MG63 (cell line): Measurements from ENCODE around the gene PXMP4. TPM values are rescaled to one million over a fixed set of nuclear protein-coding genes. Genes with fewer than 3 reads are reported as not detected.
"Not testable (repeated sequence)": the region's sequence is repeated elsewhere in the genome, so short reads cannot be mapped to it uniquely, and the experiment has no call there.

Experiments used
- DNase-seq: peaks from one replicate; pipeline ENCODE4 v3.0.0-alpha.2; 2020
- H3K27me3 ChIP-seq: fragments of 250-450 bp; sonication (Bioruptor Pico); 2 replicates; pipeline ENCODE4 v1.5.1; 2020; ENCODE audit warnings: mild to moderate bottlenecking, moderate library complexity
- H3K36me3 ChIP-seq: fragments of 250-450 bp; sonication (Bioruptor Pico); 2 replicates; pipeline ENCODE4 v1.5.1; 2020; ENCODE audit warnings: mild to moderate bottlenecking, moderate library complexity
- H3K4me3 ChIP-seq: fragments of 250-450 bp; sonication (Bioruptor Pico); 2 replicates; pipeline ENCODE4 v1.5.1; 2020; ENCODE audit warnings: mild to moderate bottlenecking, moderate library complexity
- H3K9me3 ChIP-seq: fragments of 250-450 bp; sonication (Bioruptor Pico); 2 replicates; pipeline ENCODE4 v1.5.1; 2020; ENCODE audit warnings: mild to moderate bottlenecking, moderate library complexity
- total RNA-seq: library from RNA; depleted of rRNA; stranded (reverse); fragments of >200 nt; shearing (Covaris generic); gene quantifications from 2 replicates; pipeline ENCODE4 v1.2.3, GENCODE V29; 2014; ENCODE audit warnings: low replicate concordance

PXMP4 gene
- total RNA-seq, 1 experiment from 2014 or later, result 2.7 TPM

DNA sequence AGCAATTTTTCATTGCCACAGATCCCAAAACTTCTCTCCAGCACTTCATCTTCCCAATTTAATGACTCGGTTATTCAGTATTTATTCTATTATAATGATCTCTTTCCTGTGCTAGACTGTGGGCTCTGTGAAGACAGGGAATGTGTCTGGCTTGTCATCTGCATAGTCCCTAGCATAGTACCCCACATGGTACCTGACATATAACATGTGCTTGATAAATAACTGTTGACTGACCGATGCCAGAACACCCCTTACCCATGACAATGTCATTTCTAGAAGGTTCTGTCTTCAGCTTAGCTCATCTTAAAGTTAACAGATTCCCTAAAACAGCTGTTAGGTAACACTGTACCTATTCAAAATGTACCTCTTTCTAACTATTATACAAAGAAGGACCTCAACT, 3.6 kb downstream of the PXMP4 start:
- H3K36me3 ChIP-seq, result no peaks in the 10 kb centered on the region
- no peaks in the 10 kb centered on the region for H3K9me3 ChIP-seq
- no peaks in the 10 kb centered on the region for H3K27me3 ChIP-seq
- no peak overlapping the region for H3K4me3 ChIP-seq
- no peak for DNase-seq

- Histone ChIP-seq H3K36me3 (no peaks in the 10 kb centered on the region), H3K9me3 (no peaks in the 10 kb centered on the region), H3K27me3 (no peaks in the 10 kb centered on the region), H3K4me3 (no peak overlapping the region)
- DNase-seq, result no peak
Observed at GRCh38 chr20:33713865-33714367, 6.2 kb downstream of the PXMP4 start.

- no peaks in the 10 kb centered on the region for H3K9me3 ChIP-seq
- no peak overlapping the region for H3K4me3 ChIP-seq
- H3K27me3 ChIP-seq, result no peaks in the 10 kb centered on the region
- no peaks in the 10 kb centered on the region for H3K36me3 ChIP-seq
- no peak for DNase-seq
Observed at GRCh38 chr20:33711446-33711738, 8.7 kb downstream of the PXMP4 start.

DNA sequence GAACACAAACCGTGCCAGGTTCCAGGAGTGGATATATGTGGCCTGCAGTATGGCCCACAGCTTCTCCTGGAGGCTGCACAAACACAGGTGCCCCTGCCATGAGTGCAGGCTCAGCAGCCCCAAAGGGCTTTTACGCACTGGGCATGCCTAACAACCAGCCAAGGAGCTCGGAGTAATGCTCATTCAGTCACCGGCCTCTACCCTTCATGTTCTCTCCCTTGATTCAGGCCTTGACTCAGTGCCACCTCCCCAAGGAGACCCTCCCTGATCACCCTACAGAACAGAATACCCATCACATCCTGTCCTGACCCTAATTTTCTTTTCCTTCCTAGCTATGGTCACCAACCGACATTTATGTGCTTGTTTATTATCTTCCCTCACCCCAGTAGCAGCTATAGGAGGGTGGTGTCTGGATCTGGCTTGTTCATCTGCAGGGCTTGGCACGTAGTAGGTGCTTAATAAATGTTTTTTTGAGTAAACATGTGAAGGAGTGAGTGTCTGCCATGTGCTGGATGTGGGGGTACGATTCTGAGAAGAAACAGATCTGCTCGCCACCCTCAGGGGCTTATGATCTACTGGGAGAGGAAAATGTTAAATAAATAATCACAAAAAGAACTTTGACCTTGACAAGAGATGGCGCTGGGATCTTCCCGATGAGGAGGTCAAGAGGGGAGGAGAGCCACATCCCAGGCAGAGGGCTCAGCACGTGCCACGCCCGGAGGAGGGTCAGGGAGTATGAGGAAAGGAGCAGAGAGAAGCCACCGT, 9.2 kb downstream of the PXMP4 start:
- H3K4me3 ChIP-seq, result no peak overlapping the region
- no peaks in the 10 kb centered on the region for H3K36me3 ChIP-seq
- no peaks in the 10 kb centered on the region for H3K27me3 ChIP-seq
- no peak for DNase-seq
- no peaks in the 10 kb centered on the region for H3K9me3 ChIP-seq

DNA sequence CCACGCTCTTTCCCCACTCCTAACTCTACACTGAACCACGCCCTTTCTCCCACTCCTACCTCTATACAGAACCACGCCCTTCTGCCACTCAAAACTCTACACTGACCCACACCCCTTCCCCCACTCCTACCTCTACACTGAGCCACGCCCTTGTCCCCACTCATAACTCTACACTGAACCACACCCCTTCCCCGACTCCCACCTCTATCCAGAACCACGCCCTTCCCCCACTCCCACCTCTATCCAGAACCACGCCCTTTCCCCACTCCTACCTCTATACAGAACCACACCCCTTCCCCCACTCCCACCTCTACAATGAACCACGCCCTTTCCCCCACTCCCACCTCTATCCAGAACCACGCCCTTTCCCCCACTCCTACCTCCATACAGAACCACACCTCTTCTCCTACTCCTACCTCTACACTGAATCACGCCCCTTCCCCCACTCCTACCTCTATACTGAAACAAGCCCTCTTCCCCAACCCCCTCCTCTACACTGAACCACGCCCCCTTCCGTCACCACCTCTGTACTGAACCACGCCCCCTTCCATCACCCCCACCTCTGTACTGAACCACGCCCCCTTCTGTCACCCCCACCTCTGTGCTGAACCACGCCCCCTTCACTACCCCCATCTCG, 10.1 kb downstream of the PXMP4 start:
- H3K4me3 ChIP-seq, result no peak overlapping the region
- no peaks in the 10 kb centered on the region for H3K9me3 ChIP-seq
- H3K27me3 ChIP-seq, result no peaks in the 10 kb centered on the region
- no peaks in the 10 kb centered on the region for H3K36me3 ChIP-seq
- DNase-seq, result no peak

DNA sequence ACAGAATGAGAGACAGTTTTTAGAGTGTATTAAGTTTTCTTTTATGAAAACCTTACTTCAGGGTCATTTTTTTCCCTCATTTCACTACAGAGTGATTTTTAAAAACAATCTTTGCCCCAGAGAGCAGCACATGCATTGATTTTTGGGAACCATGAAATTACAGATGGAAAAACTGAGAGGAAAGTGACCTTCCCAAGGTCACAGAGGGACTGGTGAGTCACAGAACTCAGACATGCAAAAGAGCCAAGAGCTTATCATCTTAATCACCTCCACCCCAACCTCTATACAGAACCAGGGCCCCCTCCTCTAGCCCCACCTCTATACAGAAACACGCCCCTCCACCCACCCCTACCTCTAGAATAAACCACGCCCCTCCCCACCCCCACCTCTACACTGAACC, 10.7 kb downstream of the PXMP4 start:
- DNase-seq, result no peak
- no peaks in the 10 kb centered on the region for H3K27me3 ChIP-seq
- no peaks in the 10 kb centered on the region for H3K36me3 ChIP-seq
- no peaks in the 10 kb centered on the region for H3K9me3 ChIP-seq
- H3K4me3 ChIP-seq, result no peak overlapping the region

DNA sequence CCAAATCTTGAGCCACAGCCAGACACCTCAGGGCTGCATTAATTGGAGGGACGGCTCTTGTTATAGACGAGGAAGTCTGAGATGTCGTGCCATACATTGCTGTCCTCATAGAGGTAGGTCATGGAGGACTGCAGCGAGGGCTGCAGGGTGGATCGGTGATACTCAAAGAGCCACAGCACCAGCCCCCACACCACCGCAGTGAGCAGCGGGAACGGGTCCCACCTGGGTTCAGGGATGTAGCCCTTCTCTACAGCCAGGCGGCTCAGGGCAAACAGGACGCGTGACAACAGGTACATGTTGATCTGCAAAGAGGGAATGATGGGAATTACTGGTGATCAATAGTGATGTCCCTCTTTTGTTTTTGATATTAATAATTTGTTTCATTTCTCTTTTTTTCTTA, 12.4 kb downstream of the PXMP4 start:
- Histone ChIP-seq H3K27me3 (no peaks in the 10 kb centered on the region), H3K9me3 (no peaks in the 10 kb centered on the region), H3K4me3 (no peak overlapping the region), H3K36me3 (no peaks in the 10 kb centered on the region)
- no peak for DNase-seq

DNA sequence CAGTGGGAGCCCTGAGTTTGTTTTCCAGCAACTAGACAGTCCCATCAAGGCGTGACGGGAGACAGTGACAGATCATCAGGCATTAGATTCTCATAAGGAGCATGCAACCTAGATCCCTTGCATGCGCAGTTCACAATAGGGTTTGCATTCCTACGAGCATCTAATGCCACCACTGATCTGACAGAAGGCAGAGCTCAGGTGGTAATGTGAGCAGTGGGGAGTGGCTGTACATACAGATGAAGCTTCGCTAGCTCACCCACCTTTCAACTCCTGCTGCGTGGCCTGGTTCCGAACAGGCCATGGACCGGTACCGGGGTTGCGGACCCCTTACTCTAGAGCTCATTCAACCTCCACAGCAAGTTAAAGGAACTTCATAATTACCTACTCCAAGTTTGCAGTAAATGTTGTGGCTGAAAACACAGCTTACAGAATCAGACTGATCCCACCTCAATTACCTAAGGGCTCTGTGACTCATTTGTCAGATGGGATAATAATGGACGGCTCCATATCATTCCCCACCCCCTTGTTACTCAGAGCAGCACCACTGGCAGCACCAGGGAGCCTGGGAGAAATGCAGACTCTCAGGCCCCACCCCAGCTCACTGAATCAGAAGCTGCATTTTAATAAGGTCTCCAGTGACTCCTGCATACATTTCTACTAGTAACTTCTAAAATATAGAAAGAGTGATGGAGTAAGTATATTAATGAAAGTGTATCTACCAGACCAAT, 15.7 kb downstream of the PXMP4 start:
- Histone ChIP-seq H3K9me3 (no peaks in the 10 kb centered on the region), H3K27me3 (no peaks in the 10 kb centered on the region), H3K36me3 (no peaks in the 10 kb centered on the region), H3K4me3 (no peak overlapping the region)
- no peak for DNase-seq

DNA sequence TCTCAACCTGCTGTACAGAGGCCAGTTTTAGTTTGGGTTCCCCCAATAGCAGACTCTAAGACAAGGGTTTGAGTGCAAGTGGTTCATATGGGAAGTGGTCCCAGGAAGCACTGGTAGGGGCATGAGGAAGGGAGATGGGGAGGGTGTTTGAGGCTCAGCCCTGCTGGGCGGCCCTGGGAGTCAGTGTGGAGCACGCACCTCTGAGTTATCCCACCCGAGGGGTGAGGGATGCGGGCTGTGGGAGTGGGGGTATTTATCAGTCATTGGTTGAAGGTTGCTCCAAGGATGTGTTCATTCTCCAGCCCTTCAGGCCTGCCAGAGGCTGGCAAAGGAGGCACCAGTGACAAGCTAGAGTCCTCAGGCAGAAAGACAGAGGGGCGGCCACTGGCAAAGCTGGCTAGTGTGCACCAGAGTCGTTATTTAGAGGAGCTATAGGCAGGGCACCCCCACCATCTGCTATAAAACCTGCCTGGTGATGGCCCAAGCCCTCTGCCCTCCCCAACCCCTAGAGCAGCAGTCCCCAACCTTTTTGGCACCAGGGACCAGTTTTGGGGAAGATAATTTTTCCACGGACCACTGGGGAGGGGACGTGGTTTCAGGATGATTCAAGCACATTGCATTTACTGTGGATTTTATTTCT, 16.5 kb downstream of the PXMP4 start:
- no peaks in the 10 kb centered on the region for H3K36me3 ChIP-seq
- DNase-seq, result no peak
- no peaks in the 10 kb centered on the region for H3K27me3 ChIP-seq
- H3K9me3 ChIP-seq, result no peaks in the 10 kb centered on the region
- H3K4me3 ChIP-seq, result no peak overlapping the region

GRCh38 chr20:33702861-33703260, 17.2 kb downstream of the PXMP4 start:
- no peak for DNase-seq
- Histone ChIP-seq H3K36me3 (no peaks in the 10 kb centered on the region), H3K27me3 (no peaks in the 10 kb centered on the region)

GRCh38 chr20:33701629-33702450, 18.3 kb downstream of the PXMP4 start:
- H3K9me3 ChIP-seq, result no peaks in the 10 kb centered on the region
- DNase-seq, result no peak

More at GRCh38 chr20:33702861-33703260, 17.2 kb downstream of the PXMP4 start:
- H3K4me3 ChIP-seq, result no peak overlapping the region
- no peaks in the 10 kb centered on the region for H3K9me3 ChIP-seq

GRCh38 chr20:33700696-33701441, 19.2 kb downstream of the PXMP4 start:
- H3K27me3 ChIP-seq, DNase-seq, H3K36me3 ChIP-seq, H3K9me3 ChIP-seq, H3K4me3 ChIP-seq: not testable (repeated sequence)

More at GRCh38 chr20:33701629-33702450, 18.3 kb downstream of the PXMP4 start:
- H3K27me3 ChIP-seq, result no peaks in the 10 kb centered on the region
- H3K4me3 ChIP-seq, result no peak overlapping the region
- no peaks in the 10 kb centered on the region for H3K36me3 ChIP-seq

GRCh38 chr20:33698966-33699365, 21.1 kb downstream of the PXMP4 start:
- H3K27me3 ChIP-seq, H3K9me3 ChIP-seq, H3K4me3 ChIP-seq, H3K36me3 ChIP-seq, DNase-seq: not testable (repeated sequence)

DNA sequence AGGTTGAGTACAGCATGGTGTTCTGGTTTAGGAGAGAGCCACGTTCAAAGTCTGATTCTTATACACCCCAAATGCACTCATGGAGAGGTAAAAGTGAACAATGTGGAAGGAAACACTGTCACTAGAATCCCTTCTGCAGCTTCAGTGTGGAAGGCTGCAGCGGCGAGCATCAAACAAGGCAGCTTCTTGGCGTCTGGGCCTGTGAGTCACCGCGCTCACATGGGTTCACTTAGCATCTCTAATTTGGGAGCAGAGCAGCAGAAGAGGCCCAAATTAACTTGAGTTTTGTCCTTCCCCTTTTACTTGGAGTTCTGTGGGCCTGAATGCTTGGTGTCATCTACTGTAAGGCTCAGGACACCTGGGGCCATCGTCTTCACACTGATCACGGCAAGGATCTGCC, 23.0 kb downstream of the PXMP4 start:
- no peaks in the 10 kb centered on the region for H3K9me3 ChIP-seq
- DNase-seq, result peak; percentile 74
- H3K36me3 ChIP-seq, result no peaks in the 10 kb centered on the region
- H3K4me3 ChIP-seq, result no peak overlapping the region
- no peaks in the 10 kb centered on the region for H3K27me3 ChIP-seq

DNA sequence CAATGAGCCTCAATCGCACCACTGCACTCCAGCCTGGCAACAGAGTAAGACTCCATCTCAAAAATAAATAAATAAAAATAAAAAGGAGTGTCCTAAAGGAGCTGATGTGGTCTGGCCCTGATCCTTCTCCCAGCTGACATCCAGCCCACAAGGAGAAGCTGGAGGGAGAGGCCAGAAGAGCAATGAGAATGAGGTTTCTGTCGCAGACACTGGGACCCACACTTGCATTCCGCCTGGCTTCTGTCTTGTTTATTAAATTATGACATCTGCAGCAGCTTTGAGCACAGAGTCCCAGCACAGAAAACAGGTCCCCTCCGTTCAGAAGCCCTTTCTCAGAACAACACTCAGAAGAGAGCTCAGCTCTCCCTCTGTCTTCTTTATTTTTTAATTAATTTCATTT, 23.7 kb downstream of the PXMP4 start:
- Histone ChIP-seq H3K4me3 (no peak overlapping the region), H3K27me3 (no peaks in the 10 kb centered on the region), H3K9me3 (no peaks in the 10 kb centered on the region), H3K36me3 (no peaks in the 10 kb centered on the region)
- DNase-seq, result no peak

DNA sequence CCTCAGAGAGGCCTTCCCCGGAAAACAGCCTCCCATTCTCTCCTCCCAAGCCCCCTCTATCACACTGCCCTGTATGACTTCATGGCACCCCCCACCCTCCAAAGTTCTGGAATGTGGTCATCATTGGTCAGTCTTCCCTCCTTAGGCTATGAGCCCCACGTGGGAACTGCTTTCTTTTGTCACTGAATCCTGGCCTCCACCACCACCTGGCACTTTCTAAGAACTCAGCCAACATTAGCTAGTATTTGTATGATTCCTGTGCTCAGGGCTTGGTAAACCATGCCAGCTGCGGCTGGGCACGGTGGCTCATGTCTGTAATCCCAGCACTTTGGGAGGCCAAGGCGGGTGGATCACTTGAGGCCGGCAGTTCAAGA, 25.5 kb downstream of the PXMP4 start:
- Histone ChIP-seq H3K36me3 (no peaks in the 10 kb centered on the region), H3K27me3 (no peaks in the 10 kb centered on the region), H3K4me3 (no peak overlapping the region), H3K9me3 (no peaks in the 10 kb centered on the region)
- DNase-seq, result peak; percentile 56
